AG09309 (cell line): ENCODE measurements around the gene DISP3.

ENCODE experiments used
- DNase-seq: peaks from one replicate; pipeline ENCODE4 v3.0.0-alpha.2; 2010; ENCODE audit warnings: low read depth
- H3K4me3 ChIP-seq: 2 replicates; pipeline ENCODE4 v1.5.1; 2011; ENCODE audit warnings: mild to moderate bottlenecking, low read depth, low read length, moderate library complexity; ENCODE audit not compliant: control insufficient read depth
- CTCF ChIP-seq: IDR thresholded peaks from 2 replicates; pipeline ENCODE4 v1.5.1; 2011; ENCODE audit warnings: mild to moderate bottlenecking, low read depth, low read length, inconsistent platforms; ENCODE audit not compliant: insufficient read depth, control insufficient read depth; ENCODE audit errors: missing control alignments

Gene DISP3

GRCh38 chr1:11438996-11439395, 40.0 kb upstream of the DISP3 start:
- DNase-seq, result no peak
- no peak overlapping the region for H3K4me3 ChIP-seq
- TF ChIP-seq CTCF, result no peak

- no peak for TF ChIP-seq CTCF
- no peak for DNase-seq
- H3K4me3 ChIP-seq, result no peak overlapping the region
Observed at GRCh38 chr1:11441211-11441952, 37.6 kb upstream of the DISP3 start.

- TF ChIP-seq CTCF, result no peak
- H3K4me3 ChIP-seq, result no peak overlapping the region
- no peak for DNase-seq
Observed at GRCh38 chr1:11443043-11443442, 35.9 kb upstream of the DISP3 start.

GRCh38 chr1:11443961-11444658, 34.8 kb upstream of the DISP3 start:
- H3K4me3 ChIP-seq, result no peak overlapping the region
- TF ChIP-seq CTCF, result no peak
- no peak for DNase-seq

GRCh38 chr1:11444907-11445306, 34.0 kb upstream of the DISP3 start:
- TF ChIP-seq CTCF, result no peak
- no peak for DNase-seq
- no peak overlapping the region for H3K4me3 ChIP-seq

- no peak for DNase-seq
- no peak overlapping the region for H3K4me3 ChIP-seq
- no peak for TF ChIP-seq CTCF
Observed at GRCh38 chr1:11447903-11448302, 31.1 kb upstream of the DISP3 start.
